Body of pancreas (tissue), 4 donors: Measurements from ENCODE around the gene NSD2.

ENCODE experiments used
- POLR2A ChIP-seq, 3 donors: fragments of 450-650 bp; IDR thresholded peaks; one replicate each; pipeline ENCODE4 v1.6.1; 2016; ENCODE audit warnings: antibody characterized with exemption in 3 of 3, mild to moderate bottlenecking in 2 of 3
- TF ChIP-seq, protein P1 (sequence below), 7 experiments: fragments of 450-650 bp in 4 of 7; fragments of 200-600 bp in 3 of 7; sonication (generic) in 3 of 7; IDR thresholded peaks; one replicate each; pipeline ENCODE4 v1.5.1; 2016 to 2019; ENCODE audit warnings: antibody characterized with exemption in 7 of 7

- TF ChIP-seq, protein P1, sequence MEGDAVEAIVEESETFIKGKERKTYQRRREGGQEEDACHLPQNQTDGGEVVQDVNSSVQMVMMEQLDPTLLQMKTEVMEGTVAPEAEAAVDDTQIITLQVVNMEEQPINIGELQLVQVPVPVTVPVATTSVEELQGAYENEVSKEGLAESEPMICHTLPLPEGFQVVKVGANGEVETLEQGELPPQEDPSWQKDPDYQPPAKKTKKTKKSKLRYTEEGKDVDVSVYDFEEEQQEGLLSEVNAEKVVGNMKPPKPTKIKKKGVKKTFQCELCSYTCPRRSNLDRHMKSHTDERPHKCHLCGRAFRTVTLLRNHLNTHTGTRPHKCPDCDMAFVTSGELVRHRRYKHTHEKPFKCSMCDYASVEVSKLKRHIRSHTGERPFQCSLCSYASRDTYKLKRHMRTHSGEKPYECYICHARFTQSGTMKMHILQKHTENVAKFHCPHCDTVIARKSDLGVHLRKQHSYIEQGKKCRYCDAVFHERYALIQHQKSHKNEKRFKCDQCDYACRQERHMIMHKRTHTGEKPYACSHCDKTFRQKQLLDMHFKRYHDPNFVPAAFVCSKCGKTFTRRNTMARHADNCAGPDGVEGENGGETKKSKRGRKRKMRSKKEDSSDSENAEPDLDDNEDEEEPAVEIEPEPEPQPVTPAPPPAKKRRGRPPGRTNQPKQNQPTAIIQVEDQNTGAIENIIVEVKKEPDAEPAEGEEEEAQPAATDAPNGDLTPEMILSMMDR (IDR thresholded peaks at IDR 0.05), result no peak
- no peak for TF ChIP-seq POLR2A (IDR thresholded peaks at IDR 0.05)
These were observed 20.9 kb upstream of the NSD2 start for GRCh38 chr4:1850276-1850675.
